Activated CD4-positive, alpha-beta T cell treated with anti-CD3 and anti-CD28 coated beads, Interleukin-2, amount 50 U/mL, for 1 hour (primary cell): ENCODE measurements around the gene URI1.
"Not testable (repeated sequence)": the region's sequence is repeated elsewhere in the genome, so short reads cannot be mapped to it uniquely, and the experiment has no call there.

Experiments
- DNase-seq: peaks from one replicate; pipeline ENCODE4 v3.0.0-alpha.2; 2020

The URI1 gene, protein sequence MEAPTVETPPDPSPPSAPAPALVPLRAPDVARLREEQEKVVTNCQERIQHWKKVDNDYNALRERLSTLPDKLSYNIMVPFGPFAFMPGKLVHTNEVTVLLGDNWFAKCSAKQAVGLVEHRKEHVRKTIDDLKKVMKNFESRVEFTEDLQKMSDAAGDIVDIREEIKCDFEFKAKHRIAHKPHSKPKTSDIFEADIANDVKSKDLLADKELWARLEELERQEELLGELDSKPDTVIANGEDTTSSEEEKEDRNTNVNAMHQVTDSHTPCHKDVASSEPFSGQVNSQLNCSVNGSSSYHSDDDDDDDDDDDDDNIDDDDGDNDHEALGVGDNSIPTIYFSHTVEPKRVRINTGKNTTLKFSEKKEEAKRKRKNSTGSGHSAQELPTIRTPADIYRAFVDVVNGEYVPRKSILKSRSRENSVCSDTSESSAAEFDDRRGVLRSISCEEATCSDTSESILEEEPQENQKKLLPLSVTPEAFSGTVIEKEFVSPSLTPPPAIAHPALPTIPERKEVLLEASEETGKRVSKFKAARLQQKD

DNA sequence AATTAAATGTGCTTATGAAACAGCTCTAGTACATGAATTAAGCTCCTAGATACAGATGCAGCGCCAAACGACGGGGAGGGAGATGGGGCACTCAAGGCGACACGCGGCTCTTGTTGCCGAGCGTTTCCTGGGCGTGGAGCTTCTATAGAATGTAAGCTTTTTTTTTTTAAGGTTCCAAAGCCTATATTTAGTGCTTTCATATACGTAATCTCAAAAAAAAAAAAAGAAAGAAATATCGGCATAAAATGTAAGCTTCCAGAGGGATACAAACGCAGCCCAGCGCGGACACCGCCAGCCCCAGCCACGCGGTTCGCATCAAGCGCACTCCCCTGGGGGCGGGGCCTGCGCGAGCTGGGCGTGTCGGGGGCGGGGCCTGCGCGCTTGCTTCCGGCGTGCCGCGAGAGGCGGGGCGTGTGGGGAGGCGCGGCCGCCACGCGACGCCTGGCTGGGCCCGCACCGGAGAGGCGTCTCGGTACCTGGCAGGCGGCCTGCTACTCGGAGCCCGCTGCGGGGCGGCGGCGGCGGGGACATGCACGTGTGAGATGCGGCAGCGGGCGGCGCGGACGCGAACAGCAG is at the start of gene URI1:
Gene URI1, plus strand, starts transcription at position 412 of the 576 bp plus-strand sequence. CDS start 309 bp downstream, outside the sequence.
- peak; percentile 94 for DNase-seq

DNA sequence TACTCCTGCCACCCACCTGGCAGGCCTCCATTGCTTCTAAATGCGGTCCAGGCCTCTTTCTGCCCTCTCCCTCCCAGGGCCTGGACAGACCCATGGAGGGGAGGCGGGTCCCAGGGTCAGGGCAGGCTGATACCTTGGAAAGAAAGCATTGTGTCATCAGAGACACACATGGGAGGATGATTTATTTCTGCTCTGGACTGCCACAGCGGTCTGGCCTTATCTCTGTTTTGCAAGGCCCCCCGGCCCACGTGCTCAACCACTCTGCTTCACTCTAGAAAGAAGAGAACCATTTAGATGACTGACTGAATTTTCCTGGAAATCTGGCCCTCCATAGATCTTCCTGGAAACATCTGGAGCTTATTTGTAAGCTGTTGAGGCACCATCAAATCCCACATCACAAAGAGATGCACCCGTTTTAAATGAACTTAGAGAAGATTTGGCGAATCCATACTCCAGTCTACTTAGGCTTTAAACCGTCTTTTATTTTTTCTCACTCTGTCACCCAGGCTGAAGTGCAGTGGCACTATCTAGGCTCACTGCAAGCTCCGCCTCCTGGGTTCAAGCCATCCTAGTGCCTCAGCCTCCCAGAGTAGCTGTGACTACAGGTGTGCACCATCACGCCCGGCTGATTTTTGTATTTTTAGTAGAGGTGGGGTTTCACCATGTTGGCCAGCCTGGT is 48.3 kb upstream of the URI1 start:
- DNase-seq, result no peak

DNA sequence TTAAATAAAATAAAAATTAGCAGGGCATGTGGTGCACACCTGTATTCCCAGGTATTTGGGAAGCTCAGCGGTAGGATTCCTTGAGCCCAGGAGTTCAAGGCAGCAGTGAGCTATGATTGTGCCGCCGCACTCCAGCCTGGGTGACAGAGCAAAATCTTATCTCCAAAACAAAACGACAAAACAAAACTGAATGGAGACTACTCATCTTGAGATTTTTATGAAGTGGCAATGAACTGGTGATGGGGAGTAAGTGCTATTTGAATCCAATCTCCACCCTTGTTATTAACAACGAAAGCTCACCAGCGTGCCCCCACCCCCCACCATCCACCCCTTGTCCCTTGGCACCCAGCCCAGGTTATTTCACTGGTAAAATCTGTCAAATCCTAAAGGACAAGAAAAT is 45.2 kb upstream of the URI1 start:
- DNase-seq, result no peak

DNA sequence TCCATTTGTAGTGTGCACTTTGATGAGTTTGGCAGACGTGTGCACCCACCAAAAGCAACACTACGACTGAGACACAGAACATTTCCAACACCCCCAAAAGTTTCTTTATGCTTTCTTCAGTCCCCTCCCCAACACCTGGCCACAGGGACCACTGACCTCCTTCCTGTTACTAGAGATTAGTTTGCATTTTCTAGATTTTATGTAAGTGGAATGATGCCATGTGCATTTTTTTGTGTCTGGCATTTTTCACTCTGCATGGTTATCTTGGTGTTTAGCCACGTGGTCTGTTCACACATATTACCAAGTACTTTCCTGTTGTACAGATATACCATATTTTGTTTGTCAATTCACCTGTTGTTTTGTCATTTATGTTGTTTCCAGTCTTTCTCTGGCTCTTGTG is 44.6 kb upstream of the URI1 start:
- DNase-seq, result no peak

DNA sequence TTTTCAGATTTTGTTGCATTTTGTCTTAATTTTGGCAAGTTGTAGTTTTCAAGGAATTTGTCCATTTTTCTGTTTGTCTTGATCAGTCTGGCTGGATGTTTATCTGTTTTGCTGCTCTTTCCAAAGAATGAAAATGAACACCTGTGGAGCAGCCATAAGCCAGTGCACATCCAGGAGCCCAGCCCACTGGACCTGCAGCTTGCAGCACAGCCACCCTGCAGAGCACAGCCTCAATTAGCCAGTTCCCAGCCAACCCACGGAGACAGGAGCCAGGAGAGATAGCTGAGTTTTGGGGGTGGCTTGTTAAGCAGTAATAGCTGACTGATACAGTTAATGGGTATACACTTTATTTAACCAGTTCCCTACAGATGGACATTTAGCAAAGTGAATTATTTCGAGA is 38.0 kb upstream of the URI1 start:
- no peak for DNase-seq

DNA sequence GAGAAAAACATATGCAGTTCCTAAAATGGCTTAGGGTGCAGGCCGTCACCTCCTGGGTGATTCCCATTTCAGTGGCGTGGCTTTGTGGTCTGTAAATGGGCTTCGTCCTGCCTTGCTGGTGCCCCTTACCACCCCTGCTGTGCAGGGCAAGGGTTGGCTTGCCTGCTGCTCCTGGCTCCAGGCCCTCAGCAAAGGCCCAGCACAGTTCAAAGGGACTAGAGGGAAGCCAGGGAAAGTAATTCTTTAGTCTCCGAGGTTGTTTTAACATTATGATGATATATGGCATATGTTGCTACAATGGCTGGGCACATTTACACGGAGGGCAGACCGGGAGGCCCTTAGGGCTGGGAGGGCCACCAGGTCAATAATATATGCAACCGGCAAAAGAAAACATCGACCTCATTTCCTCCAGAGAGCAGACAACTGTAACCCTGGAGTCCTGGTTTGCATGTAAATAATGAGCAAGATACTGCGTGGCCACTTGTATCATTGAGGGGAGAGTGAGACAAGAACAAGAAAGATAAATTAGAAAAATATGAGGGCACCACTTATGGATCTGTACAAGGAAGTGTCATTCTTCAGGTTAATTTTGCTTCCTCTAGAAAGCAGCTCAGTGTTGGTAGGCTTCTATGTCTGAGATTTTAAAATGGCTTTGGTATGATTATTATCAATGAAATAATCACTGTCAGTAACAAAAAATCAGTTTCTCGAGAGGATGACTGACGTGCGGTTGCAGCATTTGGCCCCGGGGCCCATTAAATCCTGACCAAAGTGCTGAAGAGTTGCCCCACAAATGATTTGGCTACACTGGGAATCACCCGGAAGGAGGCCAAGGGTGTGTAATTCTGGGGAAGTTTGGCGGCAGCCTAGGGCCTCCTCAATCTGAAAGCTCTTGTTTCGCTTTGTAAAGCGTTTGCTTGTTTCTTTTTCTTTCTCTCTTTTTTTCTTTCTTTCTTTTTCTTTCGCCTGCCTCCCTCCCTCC is 32.8 kb upstream of the URI1 start:
- DNase-seq, result no peak

DNA sequence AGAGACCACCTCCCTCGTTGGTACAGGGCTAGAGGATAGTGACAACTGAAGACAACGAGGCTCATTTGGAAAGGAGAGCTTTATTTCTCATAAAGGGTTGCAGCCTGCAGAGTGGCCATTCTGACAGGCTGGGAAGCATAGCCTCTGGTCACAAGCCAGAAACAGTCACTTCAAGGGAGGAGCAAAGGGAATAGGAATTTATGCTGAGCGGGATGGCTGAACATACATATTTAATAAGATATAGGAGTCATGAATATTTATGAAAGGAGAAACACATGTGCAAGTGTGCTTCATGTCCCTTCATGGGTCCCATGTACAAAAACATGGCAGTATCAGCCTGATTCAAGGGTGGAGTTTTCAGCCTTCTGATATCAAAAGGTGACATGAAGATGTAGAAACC is 27.1 kb upstream of the URI1 start:
- DNase-seq, result no peak

DNA sequence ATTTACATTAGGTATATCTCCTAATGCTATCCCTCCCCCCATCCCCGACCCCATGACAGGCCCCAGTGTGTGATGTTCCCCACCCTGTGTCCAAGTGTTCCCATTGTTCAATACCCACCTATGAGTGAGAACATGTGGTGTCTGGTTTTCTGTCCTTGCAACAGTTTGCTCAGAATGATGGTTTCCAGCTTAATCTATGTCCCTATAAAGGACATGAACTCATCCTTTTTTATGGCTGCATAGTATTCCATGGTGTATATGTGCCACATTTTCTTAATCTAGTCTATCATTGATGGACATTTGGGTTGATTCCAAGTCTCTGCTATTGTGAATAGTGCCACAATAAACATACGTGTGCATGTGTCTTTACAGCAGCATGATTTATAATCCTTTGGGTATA is 26.2 kb upstream of the URI1 start:
- not testable (repeated sequence) for DNase-seq

DNA sequence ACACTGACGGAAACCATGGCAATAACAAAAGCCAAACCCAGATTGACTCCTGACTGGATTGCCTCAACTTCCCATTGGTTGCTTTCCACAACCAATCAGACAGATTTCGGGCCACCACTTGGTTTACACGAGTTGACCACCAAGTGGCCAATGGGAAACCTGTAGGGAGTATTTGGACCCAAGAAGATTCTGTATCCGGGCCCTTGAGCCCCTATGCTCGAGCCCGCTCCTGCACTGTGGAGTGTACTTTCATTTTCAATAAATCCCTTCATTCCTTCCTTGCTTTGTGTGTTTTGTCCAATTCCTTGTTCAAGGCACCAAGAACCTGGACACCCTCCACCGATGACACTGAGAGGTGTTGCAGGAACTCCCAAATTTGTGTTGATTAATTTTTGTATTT is 24.1 kb upstream of the URI1 start:
- no peak for DNase-seq

DNA sequence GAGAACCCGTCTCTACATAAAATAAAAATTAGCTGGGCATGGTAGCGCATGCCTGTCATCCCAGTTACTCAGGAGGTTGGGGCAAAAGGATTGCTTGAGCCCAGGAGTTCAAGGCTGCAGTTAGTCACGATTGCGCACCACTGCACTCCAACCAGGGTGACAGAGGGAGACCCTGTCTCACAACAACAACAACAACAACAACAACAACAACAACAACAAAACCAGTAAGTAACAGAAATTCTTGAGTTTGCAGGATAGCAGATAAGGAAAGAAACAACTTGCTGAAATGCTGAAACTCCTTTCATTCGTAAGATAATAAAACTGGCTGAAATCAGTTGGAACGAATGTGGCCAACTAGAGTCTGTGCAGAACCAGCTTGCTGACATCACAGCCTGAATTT is 23.1 kb upstream of the URI1 start:
- DNase-seq, result no peak

DNA sequence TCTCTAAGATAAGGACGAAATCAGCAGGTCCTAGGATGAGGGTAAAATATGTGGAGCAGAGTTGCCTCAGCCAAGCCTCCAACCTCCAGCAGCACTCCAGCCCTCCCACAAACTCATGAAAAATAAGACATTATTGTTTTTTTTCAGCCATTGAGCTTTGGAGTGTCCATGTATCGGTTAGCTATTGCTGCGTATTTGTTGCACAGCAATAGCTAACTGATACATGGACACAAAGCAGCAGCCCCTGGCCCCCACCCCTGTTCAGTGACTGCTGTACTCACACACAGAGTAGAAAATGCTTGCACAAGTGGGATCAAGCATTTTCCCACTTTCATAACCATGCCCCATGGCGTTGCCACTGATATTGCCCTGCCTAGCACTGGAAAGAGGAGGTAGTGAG is 19.1 kb upstream of the URI1 start:
- DNase-seq, result no peak

DNA sequence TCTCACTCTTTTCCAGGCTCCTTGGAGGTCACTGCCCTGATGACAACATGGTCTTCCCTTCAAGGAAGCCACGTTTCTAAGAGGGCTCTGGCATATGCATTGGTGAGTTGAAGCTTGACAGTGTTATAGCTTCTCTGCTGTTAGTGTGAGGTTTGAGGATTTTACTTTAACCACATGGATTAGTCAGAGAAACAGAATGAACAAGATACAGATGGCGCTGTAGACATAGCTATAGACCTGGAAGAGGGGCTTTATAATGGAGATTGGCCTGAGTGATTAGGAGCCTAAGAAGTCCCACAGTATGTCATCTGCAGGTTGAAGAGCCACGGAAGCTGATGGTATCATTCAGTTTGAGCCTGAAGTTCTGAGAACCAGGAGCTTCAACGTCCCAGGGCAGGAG is 18.4 kb upstream of the URI1 start:
- DNase-seq, result no peak

DNA sequence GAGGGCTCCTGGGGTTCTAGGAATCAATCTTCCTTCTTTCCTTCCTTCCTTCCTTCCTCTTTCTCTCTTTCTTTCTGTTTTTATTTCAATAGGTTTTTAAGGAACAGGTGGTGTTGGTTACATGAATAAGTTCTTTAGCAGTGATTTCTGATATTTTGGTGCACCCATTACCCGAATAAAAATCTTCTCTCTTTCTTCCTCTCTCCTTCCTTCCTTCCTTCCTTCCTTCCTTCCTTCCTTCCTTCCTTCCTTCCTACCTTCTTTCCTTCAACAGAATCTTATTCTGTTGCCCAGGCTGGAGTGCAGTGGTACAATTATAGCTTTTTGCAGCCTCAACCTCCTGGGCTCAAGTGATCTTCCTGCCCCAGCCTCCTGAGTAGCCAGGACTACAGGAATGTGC is 16.0 kb upstream of the URI1 start:
- no peak for DNase-seq

DNA sequence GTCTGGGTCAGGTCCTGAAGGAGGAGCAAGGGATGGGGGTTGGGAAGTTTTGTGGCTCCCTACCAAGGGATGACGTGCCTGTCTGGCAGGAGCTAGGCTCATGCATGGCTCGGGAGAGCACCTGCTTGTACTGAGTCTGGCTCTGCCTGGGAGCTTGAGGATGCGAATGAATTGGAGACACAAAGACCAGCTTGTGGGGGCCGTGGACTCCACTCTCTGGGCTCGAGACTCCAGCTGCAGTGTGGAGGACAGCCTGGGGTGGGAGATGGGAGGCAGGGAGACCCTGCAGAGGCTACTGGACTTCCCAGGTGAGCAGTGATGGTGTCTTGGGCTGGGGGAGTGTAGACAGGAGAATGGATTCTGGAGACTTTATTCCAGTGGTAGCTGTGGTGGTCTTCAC is 15.2 kb upstream of the URI1 start:
- DNase-seq, result no peak

DNA sequence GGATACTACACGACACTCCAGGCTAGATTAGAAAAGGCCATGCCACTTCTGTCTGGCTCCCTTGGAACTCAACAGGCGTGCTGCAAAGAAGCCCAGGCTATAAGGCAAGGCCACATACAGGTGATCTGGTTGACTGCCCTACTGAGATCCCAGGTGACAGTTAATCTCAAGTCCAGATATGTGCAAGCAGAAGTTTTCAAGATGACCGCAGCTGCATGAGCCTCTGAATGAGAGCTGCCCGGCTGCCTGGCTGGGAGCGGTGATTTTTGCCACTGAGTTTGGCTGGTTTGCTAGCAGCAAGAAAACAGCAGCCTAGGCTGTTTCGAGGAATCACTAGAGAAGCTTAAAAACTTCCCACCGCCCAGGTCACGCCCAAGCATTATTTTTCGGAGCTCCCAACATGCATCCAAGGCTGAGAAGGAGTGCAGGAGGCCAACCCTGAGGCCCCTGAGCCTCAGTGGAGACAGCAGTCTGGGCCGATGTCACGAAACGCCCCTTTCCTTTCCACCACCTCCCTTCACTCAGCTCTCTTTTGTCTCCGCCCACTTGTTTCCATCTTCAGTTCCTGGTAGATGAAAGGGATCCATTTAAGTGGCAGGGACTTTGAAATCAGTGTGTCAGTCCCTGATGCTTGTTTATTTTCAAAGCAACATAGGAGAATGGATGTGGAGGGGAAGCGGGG is 14.0 kb upstream of the URI1 start:
- no peak for DNase-seq

DNA sequence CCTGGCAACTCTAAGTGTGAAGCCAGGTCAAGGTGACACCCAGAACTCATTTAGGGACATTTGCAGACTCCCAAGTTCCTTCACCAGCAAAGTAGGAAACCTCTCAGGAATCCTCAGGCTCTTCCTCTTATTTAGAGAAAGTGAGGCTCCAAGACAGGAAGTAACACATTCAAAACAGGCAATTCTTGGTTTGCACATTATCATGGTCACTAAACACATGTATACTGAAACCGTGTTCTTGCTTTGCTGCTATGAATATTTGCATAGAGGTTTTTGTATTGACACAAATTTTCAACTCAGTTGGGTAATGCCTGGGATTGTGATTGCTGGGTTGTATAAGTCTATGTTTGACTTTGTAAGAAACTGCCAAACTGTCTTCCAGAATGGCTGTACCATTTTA is 13.2 kb upstream of the URI1 start:
- no peak for DNase-seq

DNA sequence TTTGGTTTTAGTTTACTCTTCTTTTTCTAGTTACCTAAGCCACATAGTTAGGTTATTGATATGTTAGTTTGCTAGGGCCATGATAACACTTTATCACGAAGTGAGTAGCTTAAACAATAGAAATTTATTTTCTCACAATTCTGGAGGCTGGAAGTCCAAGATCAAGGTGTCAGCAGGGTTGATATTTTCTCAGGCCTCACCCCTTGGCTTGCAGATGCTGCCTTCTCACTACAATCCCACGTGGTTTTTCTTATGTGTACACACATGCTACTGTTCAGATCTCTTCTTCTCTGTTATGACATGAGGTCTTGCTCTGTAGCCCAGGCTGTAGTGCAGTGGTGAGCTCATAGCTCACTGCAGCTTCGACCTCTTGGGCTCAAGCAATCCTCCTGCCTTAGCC is 7.8 kb upstream of the URI1 start:
- DNase-seq, result no peak

DNA sequence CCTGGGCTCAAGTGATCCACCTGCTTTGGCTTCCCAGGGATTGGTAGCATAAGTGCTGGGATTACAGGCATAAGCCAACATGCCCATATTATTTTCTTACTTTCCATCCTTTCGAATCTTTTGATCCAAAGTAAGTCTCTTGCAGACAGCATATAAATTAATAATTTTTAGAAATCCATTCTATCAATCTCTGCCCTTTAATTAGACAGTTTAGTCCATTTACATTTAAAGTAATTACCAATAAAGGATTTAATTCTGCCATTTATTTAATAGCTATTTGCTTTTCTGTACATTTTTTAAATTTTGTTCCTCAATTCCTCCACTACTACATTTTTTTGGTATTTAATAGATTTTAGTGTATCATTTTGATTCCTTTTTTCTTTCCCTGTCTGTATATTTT is 7.3 kb upstream of the URI1 start:
- DNase-seq, result no peak

DNA sequence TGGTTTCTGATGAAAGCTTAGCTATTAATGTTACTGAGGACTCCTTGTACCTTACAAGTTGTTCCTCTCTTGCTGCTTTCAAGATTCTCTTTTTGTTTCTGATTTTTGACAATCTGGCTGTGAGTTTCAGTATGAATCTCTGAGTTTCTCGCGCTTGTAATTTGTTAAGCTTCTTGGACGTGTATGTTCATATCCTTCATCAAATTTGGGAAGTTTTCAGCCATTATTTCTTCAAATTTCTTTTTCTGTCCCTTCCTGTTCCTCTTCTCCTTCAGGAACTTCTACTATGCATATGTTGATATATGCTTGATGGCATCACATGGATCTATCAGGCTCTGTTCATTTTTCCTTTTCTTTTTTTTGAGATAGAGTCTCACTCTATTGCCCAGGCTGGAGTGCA is 5.6 kb upstream of the URI1 start:
- DNase-seq, result no peak

DNA sequence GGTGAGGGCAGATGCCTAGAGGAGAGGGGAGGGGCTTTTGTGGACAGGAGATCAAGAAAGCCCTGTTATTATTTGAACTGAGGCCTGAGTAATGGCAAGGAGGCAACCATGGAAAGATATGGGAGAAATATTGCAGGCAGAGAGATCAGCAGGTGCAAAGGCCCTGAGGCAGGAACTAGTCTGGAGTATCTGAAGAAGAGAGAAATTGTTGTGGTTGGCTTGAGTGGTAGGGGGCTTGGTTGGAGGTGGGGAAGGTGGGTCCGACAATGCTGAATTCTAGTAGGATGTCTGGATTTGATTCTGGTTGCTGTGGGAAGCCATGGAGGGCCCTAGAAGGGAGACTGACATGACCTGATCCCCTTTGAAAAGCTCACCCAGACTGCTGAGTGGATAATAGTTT is 2.4 kb upstream of the URI1 start:
- DNase-seq, result no peak

DNA sequence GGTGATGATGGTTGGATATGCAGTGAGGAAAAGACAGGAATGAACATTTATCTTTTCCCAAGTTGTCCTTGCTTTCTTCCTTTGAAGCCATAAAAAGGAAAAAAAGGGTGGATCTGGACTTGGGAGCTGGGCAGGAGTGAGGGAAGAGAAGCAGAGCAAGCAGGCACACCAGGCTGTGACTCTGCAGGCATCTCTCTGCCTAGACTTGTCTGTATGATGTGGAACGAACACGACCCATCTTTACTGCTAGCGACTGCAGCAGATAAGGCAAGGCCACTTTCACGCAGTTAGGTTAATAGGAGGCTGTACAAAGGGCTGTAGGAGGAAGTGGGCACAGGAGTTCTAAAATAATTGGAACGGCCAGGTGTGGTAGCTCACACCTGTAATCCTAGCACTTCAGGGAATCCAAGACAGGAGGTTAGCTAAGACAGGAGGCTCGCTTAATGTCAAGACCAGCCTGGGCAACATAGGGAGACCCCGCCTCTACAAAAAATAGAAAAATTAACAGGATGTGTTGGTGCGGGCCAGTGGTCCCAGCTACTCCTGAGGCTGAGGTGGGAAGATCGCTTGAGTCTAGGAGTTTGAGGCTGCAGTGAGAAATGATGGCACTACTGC is 961 bp upstream of the URI1 start:
- DNase-seq, result no peak
